Fibroblast of skin of right biceps (primary cell): ENCODE results near the gene RBBP8NL.

Experiments
- DNase-seq: peaks from one replicate; pipeline ENCODE4 v3.0.0-alpha.2; 2013

The RBBP8NL gene

DNA sequence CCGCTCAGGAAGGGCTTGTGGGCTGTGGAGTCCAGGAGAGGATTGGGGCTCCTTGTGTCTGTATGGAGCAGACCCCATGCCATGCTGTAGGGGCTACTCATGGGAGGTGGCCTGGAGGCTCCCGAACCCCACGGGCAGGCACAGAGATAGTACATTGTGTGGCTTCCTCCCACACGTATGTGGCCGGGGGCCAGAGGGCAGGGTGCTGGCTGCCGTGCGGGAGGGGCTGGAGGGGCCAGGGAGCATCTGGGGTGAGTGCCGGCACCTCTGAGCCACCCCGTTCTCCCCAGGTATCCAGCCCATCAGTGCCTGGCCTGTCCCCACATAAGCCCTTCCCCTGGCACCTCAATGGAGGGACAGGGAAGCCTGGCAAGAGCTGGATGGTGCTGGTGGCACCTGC lies 7.6 kb downstream of the RBBP8NL start:
- DNase-seq: no peak

GRCh38 chr20:62418709-62419487 lies 8.4 kb downstream of the RBBP8NL start:
- no peak for DNase-seq

- no peak for DNase-seq
These were observed 9.2 kb downstream of the RBBP8NL start for GRCh38 chr20:62417981-62418708.

DNA sequence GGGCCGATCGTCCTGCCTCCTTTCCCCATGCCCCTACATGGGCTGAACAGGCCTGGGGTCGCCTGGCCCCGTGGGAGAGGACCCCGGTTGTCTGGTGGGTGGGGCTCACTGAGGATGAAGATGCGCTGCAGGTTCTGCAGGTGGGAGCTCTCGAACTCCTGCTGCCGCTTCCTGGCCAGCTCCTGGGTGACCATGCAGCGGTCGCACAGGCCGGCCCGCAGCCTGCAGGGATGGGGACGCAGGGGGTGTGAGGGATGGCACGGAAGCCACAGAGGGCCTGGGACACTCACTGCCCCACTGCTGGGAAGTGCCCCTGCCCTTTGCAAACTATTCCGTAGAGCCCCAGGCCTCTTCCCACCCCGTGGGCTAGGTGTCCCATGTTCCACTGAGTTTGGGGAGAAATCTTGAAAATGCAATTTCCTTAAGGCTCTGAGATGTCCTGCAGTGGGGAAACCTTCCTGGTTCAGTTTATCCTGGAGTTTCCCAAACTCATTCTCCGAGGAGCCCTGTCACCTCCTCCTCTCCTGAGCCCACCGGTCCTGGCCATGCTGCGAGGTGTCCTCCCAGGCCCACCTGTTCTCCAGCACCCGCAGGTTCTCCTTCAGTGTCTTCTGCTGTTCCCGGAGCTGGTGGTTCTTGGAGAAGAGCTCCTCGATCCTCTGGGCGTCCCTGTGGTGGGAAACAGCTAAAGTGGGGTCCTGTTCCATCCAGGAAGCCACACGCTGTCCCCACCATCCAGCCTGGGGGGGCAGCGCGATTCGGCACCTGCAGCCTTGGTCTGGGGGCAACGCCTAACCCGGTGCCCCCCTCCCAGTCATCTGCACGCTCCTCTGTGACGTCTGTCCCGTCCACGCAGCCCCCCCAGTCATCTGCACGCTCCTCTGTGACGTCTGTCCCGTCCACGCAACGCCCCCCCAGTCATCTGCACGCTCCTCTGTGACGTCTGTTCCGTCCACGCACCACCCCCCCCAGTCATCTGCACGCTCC lies 10.4 kb downstream of the RBBP8NL start:
- DNase-seq: no peak

- no peak for DNase-seq
These were observed 11.8 kb downstream of the RBBP8NL start for GRCh38 chr20:62415354-62416111.

DNA sequence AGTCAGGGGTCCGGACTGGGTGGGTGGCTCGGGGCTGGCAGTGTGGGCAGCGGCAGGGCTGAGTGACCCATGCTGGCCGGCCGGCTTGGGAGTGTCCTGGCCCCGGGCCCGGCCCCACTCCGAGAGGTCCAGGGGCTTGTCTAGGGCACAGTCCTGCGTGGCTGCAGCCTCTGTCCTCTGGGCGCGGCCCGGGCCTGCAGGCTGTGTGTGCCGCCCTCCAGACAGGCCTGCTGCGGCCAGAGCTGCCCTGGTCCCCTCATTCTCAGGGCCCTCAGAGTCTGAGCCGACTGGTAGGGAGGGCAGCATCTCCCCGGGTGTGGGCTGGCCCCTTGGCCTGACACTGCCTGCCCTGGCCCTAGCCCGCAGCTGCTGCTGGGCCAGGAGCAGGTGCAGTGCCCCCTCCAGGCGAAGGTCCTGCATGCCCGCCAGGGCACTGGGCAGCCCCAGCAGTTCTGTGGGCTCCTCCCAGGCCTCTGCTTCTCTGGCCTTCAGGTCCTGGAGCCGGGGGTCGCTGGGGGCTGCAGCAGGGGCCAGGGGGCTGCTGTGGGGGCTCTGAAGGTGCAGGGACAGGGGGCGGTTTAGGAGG lies 13.3 kb downstream of the RBBP8NL start:
- DNase-seq: no peak

GRCh38 chr20:62413025-62413570 lies 14.2 kb downstream of the RBBP8NL start:
- DNase-seq: no peak

- DNase-seq: no peak
These were observed 14.9 kb downstream of the RBBP8NL start for GRCh38 chr20:62412194-62413024.

GRCh38 chr20:62411479-62412193 lies 15.7 kb downstream of the RBBP8NL start:
- DNase-seq: no peak

DNA sequence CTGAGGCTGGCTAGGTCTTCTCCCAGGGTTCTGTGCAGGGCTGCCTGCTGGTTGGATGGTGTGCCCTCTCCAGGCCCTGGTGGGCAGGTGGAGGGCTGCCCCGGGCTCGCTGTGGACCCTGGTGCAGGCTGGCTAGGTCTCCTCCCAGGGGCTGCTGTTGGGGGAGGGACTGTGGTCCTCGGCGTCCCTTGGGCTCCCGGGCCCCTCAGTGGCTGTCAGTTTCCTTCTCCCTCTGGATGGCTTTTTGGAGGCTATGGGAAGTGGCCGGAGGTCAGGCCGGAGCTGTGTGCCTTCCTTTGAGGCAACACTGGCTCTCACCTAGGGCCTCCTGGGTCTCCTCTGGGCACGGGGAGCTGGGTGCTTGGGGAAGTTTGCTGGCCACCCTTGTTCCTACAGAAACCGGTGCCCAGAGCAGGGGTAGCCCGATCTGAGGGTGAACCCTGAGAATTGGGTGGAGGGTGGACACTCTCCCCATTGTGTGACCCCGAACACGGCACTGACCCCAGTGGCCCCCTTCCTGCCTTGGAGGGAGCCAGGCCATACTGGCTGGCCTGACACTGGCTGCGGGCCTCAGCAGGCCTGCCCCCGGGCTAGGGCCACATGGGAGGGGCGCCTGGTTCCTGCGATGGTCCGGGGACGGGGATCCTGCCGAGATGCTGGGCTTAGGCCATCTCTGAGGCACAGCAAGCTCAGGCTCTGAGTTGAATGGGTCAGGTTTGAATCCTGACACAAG lies 16.4 kb downstream of the RBBP8NL start:
- no peak for DNase-seq

DNA sequence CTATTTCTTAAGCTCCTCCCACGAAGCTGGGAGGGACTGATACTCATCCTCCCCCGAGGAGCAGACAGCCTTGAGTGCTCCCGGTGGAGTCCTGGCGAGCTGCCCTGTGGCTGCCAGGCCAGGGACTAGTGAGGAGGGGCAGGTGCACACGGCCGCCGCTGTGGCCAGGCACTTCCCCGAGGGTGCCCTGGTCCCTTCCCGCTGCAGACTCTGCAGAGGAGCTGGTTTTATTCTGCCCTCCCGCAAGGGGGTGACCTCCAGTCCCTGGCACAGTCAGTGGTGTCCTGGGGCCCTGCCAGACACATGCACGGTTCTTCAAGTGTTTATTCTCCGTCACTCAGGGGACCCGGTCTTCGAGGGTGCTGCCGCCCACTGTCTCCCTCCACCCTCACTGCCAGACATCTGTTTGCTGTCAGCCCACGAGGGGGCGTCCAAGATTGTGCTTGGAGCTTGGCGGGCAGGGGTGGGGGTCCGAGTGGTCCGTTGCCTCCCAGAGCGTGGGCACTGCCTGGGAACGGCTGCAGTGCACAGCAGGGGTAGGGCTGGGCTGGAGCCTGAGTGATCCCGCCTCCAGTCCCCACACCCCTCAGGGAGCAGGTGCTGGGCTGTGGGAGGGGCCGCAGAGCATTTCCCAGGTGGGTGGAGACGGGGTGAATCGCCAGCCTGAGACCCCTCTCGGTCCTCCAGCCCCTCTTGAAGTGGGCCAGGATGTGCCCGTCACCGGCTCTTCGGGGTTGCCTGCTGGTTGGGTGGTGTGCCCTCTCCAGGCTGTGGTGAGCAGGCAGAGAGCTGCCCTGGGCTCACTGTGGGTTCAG lies 17.2 kb downstream of the RBBP8NL start:
- DNase-seq: peak; percentile 8

- DNase-seq: no peak
These were observed 18.1 kb downstream of the RBBP8NL start for GRCh38 chr20:62409086-62409853.

- no peak for DNase-seq
These were observed 18.7 kb downstream of the RBBP8NL start for GRCh38 chr20:62408640-62409039.

- DNase-seq: no peak
These were observed 19.3 kb downstream of the RBBP8NL start for GRCh38 chr20:62408055-62408454.

- DNase-seq: peak; percentile 94
These were observed 19.9 kb downstream of the RBBP8NL start, which contains the start of gene CABLES2 for GRCh38 chr20:62407221-62407992. TSS of gene CABLES2 (minus strand) at chr20:62407285. CDS start at chr20:62407276, 9 bp downstream.

- DNase-seq: no peak
These were observed 20.6 kb downstream of the RBBP8NL start for GRCh38 chr20:62406635-62407176.
